Measurements from ENCODE around the gene GCK.

- no peak for TF ChIP-seq EZH2 (IDR thresholded peaks at IDR 0.05; ENCODE audit: borderline replicate concordance)
- TF ChIP-seq, protein P1, sequence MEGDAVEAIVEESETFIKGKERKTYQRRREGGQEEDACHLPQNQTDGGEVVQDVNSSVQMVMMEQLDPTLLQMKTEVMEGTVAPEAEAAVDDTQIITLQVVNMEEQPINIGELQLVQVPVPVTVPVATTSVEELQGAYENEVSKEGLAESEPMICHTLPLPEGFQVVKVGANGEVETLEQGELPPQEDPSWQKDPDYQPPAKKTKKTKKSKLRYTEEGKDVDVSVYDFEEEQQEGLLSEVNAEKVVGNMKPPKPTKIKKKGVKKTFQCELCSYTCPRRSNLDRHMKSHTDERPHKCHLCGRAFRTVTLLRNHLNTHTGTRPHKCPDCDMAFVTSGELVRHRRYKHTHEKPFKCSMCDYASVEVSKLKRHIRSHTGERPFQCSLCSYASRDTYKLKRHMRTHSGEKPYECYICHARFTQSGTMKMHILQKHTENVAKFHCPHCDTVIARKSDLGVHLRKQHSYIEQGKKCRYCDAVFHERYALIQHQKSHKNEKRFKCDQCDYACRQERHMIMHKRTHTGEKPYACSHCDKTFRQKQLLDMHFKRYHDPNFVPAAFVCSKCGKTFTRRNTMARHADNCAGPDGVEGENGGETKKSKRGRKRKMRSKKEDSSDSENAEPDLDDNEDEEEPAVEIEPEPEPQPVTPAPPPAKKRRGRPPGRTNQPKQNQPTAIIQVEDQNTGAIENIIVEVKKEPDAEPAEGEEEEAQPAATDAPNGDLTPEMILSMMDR (IDR thresholded peaks at IDR 0.05; ENCODE audit: poor library complexity) = no peak
Observed at GRCh38 chr7:44235066-44235465, 45.8 kb upstream of the GCK start.
